Stimulated activated CD8-positive, alpha-beta memory T cell treated with anti-CD3 and anti-CD28 coated beads, Interleukin-12 subunit alpha, Interleukin-12 subunit beta, amount 100 ng/mL, for 24 hours (primary cell): ENCODE data around the gene SERP2.

ENCODE experiments used
- DNase-seq: peaks from one replicate; pipeline ENCODE4 v3.0.0-alpha.2; 2020; ENCODE audit errors: extremely low read depth

The SERP2 gene

DNA sequence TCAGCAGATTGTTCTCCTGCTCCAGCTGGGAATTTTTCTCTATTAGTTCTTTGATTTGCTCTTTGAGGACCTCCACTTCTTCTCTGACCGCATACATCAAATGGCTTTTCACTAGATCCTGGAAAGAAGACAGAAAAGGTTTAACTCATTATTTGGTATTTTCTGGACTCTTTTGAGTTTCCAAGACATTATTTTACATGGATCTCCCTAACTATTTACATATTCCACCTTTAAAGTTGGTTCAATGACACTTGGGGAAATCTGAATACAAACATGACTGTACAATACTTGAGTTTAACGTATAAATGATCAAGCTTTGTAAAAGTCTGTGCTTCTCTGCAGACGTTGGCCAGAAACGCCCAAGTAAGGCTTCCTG lies 61.1 kb downstream of the SERP2 start:
- DNase-seq: no peak

DNA sequence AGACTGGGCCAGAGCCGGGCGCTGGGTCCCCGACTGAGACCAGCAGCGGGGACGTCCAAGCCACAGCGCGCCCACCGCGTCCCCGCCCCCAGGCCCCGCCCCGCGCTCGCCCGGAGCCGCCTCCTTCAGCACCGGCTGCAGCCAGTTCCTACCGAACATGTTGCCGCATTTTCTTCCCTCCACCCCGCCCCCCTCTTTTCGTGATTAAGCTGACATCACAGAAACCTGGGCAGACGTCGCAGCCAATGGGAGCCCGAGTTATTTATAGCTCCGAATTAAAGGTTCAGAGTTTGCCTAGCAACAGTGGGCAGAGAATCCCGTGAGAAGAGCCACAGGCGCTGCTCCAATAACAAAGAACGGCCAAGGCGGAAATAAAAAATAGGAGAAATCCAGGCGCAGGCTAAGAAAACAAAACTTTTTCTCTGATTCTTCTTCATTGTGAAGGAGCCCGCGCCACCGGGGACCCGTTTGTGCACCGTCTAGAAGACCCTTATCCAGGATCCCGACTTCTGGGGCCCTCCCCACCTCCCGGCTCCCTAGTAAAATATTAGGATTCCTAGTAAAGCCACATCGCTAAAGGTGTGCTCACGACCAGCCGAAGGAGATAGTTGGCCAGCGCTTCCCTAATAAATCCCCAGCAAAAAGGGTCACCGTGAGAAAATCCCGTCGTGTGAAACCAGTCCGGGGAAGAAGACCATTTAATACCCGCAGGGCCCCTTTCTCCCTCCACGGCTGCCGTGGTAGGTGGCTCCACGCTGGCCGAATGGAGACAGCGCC lies 61.7 kb downstream of the SERP2 start:
- peak; percentile 82 for DNase-seq

DNA sequence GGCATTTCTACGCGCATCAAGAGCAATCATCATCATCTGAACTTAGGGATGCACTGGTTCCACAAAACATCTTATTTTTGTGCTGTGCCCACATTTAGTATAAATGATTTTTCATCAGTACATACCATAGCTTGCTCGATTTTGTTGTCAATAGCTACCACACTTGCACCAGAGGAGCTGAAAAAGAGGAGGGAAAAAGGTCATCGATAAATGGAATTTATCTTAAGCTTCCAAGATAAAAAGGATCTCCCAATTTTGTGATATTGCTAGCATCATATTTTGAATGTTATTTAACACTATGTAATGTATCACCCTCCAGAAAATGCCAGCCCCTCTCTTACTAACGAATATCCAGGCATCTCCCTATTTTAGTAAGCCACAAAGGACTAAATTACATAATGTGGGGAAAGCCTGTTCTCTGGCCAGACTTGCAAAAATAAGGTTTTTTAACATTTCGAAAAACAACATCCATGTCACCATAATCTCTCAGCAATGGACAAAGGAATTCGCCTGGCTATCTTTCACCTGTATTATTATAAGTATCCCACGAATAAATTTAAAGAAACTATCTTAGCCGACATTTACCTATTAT lies 62.4 kb downstream of the SERP2 start:
- DNase-seq: no peak

DNA sequence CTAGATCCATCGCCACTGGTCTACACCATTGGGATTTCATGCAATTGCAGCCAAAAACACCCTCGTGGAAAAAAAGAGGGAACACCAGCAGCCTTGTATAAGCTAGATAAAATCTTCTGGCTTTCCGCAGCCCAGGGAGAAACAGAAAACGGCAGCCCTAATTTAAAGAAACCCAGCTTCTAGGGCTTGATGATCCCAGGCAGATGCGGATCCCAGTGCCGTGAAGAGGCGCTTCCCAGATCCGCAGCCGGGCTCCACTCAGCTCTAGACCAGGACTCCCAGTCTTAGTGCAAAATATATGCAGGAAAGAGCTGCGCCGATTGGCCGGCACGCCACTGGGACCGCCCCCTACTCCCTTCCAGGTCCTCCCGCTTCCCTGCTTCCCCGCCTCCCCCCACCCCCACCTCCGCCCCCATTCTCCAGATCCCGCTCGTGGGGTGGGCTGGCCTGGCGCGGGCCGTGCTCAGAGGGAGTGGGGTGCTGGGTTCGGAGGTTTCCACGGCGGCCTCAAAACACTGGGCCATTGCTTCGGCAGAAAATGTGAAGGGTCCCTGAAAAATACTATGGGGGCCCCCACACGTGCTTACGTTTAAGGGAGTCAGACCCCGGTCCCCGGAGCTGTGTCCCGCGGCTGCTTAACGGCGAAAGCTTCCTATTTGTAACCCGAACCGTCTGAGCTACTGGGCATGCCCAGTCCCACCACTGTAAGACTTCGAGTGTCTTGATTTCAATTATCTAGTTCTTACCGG lies 63.1 kb downstream of the SERP2 start:
- DNase-seq: no peak

DNA sequence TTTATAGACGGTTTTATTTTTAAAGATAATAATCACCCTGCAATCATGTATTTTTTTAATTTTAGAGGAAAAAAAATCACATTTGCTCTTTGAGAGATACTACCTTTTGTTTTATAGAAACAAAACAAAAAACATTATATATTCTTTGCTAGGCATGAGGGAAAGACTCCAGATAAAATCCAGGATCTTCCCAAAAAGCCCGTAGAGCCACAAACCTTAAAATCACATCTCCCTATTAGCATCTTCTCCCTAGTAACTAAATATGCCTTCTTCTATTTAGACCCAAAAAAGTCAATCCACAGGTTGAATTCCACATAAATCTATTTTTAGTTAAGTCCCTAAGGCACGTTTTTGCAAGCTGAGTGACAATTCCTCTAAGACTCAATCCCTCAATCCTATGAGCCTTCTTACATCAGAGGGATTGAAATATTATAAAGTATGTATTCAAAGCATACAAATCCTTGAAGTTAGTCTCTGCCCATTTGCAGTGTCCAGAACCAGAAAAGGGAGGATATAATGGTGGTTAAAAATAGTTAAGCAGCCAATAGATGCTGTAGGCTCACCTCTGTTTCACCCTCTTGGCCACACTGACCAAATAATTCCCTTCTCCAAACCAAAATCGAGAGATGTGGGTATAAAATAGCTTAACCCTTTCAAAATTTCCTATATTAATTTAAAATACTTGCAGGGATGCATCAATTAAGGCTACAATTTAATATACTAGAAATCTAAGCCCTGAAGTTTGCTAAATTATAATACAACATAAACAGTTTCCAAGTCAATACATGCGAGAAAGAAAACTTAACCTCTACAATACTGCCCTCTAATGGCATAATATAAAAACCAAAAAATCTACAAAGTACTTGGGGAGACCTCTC lies 64.0 kb downstream of the SERP2 start:
- DNase-seq: no peak

DNA sequence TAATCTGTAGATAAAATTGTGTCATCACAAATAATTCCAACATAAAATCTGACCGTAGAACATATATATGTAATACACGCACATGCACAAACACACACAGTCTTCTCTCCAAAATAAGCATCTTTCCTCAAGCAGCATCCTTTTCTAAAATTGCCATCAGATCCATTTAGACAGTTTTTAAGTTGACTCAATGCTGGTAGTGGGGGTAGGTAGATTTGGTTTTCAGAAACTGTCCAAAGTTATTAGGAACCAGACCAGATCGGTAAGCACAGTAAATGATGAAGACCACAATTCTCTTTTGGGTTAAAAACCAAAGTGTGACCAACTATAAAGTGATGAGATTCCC lies 64.6 kb downstream of the SERP2 start:
- DNase-seq: no peak

DNA sequence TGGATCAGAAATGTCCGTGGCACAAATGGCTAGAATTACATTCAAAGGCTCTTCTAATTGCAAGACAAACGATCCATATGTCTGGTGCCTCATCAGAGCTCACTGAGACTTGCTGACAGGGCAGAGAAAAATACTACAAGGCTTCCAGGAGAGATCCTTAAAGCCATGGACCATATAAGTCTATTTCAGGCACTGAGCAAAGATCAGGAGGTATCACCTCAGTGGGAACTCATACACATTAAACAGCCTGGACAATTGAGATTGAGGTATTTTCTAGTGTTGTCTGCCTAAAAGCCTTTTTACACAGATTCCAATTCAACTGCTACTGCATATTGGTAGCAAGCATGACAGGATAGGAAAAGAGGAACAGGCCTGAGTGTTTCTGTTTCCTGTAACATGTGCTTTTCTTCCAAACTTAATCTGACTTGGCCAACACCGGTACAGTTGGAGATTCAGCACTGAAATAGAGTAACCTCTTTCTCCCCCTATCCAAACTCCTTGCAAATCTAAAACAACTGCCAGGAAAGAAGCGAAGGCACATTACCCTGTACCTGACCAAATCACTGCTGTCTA lies 65.9 kb downstream of the SERP2 start:
- DNase-seq: no peak

DNA sequence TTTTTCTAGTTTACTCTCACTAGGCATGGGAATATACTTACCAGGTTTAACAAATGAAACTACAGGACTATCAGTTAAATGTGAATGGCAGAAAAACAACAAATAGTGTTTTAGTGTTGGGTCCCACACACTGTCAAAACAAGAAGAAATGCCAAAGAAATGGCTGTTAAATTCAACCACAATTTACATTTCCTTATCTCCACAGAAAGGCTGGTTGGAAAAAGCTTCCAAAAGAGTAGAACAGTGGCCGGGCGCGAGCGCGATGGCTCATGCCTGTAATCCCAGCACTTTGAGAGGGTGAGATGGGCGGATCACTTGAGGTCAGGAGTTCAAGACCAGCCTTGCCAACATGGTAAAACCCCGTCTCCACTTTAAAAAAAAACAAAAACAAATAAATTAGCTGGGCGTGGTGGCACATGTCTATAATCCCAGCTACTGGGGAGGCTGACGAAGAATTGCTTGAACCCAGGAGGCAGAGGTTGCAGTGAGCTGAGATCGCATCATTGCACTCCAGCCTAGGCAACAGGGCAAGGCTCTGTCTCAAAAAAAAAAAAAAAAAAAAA lies 66.5 kb downstream of the SERP2 start:
- DNase-seq: no peak
